ENCODE results near the gene PRDM16.

Gene PRDM16

GRCh38 chr1:3192361-3192760 lies 123.4 kb downstream of the PRDM16 start:
- DNase-seq: no peak

GRCh38 chr1:3192825-3193224 lies 123.8 kb downstream of the PRDM16 start:
- no peak for DNase-seq

- no peak for DNase-seq
These were observed 124.8 kb downstream of the PRDM16 start for GRCh38 chr1:3193811-3194210.

GRCh38 chr1:3194760-3195479 lies 125.9 kb downstream of the PRDM16 start:
- DNase-seq: no peak

- no peak for DNase-seq
These were observed 126.4 kb downstream of the PRDM16 start for GRCh38 chr1:3195480-3195815.

GRCh38 chr1:3195966-3196515 lies 127.0 kb downstream of the PRDM16 start:
- no peak for DNase-seq

GRCh38 chr1:3196577-3197245 lies 127.7 kb downstream of the PRDM16 start:
- no peak for DNase-seq

GRCh38 chr1:3197781-3198316 lies 128.8 kb downstream of the PRDM16 start:
- DNase-seq: no peak

GRCh38 chr1:3198371-3199271 lies 129.6 kb downstream of the PRDM16 start:
- DNase-seq: no peak

GRCh38 chr1:3204725-3205124 lies 135.7 kb downstream of the PRDM16 start:
- DNase-seq: no peak

- no peak for DNase-seq
These were observed 136.8 kb downstream of the PRDM16 start for GRCh38 chr1:3205815-3206214.

GRCh38 chr1:3206696-3207095 lies 137.7 kb downstream of the PRDM16 start:
- no peak for DNase-seq

GRCh38 chr1:3207217-3207848 lies 138.3 kb downstream of the PRDM16 start:
- no peak for DNase-seq

- DNase-seq: no peak
These were observed 139.8 kb downstream of the PRDM16 start for GRCh38 chr1:3208819-3209200.

GRCh38 chr1:3209201-3209600 lies 140.2 kb downstream of the PRDM16 start:
- no peak for DNase-seq

GRCh38 chr1:3211582-3212375 lies 142.8 kb downstream of the PRDM16 start:
- no peak for DNase-seq

GRCh38 chr1:3212453-3213355 lies 143.7 kb downstream of the PRDM16 start:
- DNase-seq: no peak

- no peak for DNase-seq
These were observed 144.7 kb downstream of the PRDM16 start for GRCh38 chr1:3213730-3214129.

- DNase-seq: no peak
These were observed 146.4 kb downstream of the PRDM16 start for GRCh38 chr1:3215198-3216014.

- DNase-seq: no peak
These were observed 147.0 kb downstream of the PRDM16 start for GRCh38 chr1:3216015-3216391.

All from DMS53 (cell line).